Activated T-helper 1 cell treated with Interleukin-2 at 50 U/mL for 16 hours (primary cell): ENCODE data around the gene RPS19BP1.

Experiments used
- DNase-seq: peaks from one replicate; pipeline ENCODE4 v3.0.0-alpha.2; 2020; ENCODE audit warnings: low read depth

RPS19BP1 gene

GRCh38 chr22:39532215-39533073 is at the start of gene RPS19BP1:
Gene RPS19BP1 (minus strand): TSS chr22:39532748. CDS start chr22:39532738, 10 bp downstream.
- peak; percentile 98 for DNase-seq

GRCh38 chr22:39581303-39581702 is 48.8 kb upstream of the RPS19BP1 start:
- no peak for DNase-seq

GRCh38 chr22:39580795-39581194 is 48.2 kb upstream of the RPS19BP1 start:
- DNase-seq, result no peak

- no peak for DNase-seq
Measured at GRCh38 chr22:39580006-39580441, 47.5 kb upstream of the RPS19BP1 start.

- DNase-seq, result no peak
Measured at GRCh38 chr22:39577900-39578299, 45.4 kb upstream of the RPS19BP1 start.

GRCh38 chr22:39577366-39577765 is 44.8 kb upstream of the RPS19BP1 start:
- DNase-seq, result no peak

- no peak for DNase-seq
Measured at GRCh38 chr22:39576027-39576426, 43.5 kb upstream of the RPS19BP1 start.

- no peak for DNase-seq
Measured at GRCh38 chr22:39575552-39575825, 42.9 kb upstream of the RPS19BP1 start.

- no peak for DNase-seq
Measured at GRCh38 chr22:39574779-39575551, 42.4 kb upstream of the RPS19BP1 start.

- DNase-seq, result no peak
Measured at GRCh38 chr22:39571538-39571937, 39.0 kb upstream of the RPS19BP1 start.

GRCh38 chr22:39570665-39571064 is 38.1 kb upstream of the RPS19BP1 start, which contains the start of gene CACNA1I:
Gene CACNA1I (plus strand): TSS chr22:39570753. CDS start chr22:39570753, 0 bp downstream.
- DNase-seq, result no peak

- no peak for DNase-seq
Measured at GRCh38 chr22:39570226-39570625, 37.7 kb upstream of the RPS19BP1 start.

- DNase-seq, result no peak
Measured at GRCh38 chr22:39569066-39569465, 36.5 kb upstream of the RPS19BP1 start.

GRCh38 chr22:39568278-39568981 is 35.9 kb upstream of the RPS19BP1 start:
- DNase-seq, result no peak

GRCh38 chr22:39567135-39567946 is 34.8 kb upstream of the RPS19BP1 start:
- peak; percentile 33 for DNase-seq

GRCh38 chr22:39565414-39565944 is 32.9 kb upstream of the RPS19BP1 start:
- no peak for DNase-seq

- DNase-seq, result no peak
Measured at GRCh38 chr22:39563571-39564428, 31.3 kb upstream of the RPS19BP1 start.

GRCh38 chr22:39562839-39563489 is 30.4 kb upstream of the RPS19BP1 start:
- DNase-seq, result no peak

GRCh38 chr22:39560127-39560526 is 27.6 kb upstream of the RPS19BP1 start:
- no peak for DNase-seq
